OCI-LY7 (cell line): ENCODE results near the gene CDK15. TPM values are rescaled to one million over a fixed set of nuclear protein-coding genes. Genes with fewer than 3 reads are reported as not detected.

ENCODE experiments used
- BruUV-seq: library from RNA; stranded (reverse); fragments of 400-500 nt; replicated peaks from 2 replicates; lab custom pipeline; 2021; lab: Mats Ljungman, UMichigan
- CTCF ChIA-PET: fragments of 300-600 bp; sonication (Branson Sonifier 250); formaldehyde crosslinking; loops from one replicate; lab custom pipeline; 2022; ENCODE audit warnings: antibody characterized with exemption; ENCODE audit not compliant: unreplicated experiment; lab: Charles Lee
- POLR2A ChIA-PET: fragments of 300-600 bp; sonication (Branson Sonifier 250); formaldehyde crosslinking; loops from one replicate; lab custom pipeline; 2022; ENCODE audit warnings: antibody characterized with exemption; lab: Charles Lee
- DNase-seq: peaks from one replicate; pipeline ENCODE4 v3.0.0-alpha.2; 2015; ENCODE audit warnings: low spot score
- H2AFZ ChIP-seq: fragments of 200-600 bp; sonication (generic), shearing (Covaris generic); 2 replicates; pipeline ENCODE4 v1.6.1; 2014; ENCODE audit warnings: mild to moderate bottlenecking, antibody characterized with exemption, low read length, moderate library complexity
- H3K27ac ChIP-seq: fragments of 200-600 bp; sonication (generic); 2 replicates; pipeline ENCODE4 v1.5.1; 2014; ENCODE audit warnings: mixed run types, low read depth, mild to moderate bottlenecking, moderate library complexity, low read length, inconsistent platforms; ENCODE audit not compliant: poor library complexity, severe bottlenecking
- H3K36me3 ChIP-seq: fragments of 200-600 bp; sonication (generic); 2 replicates; pipeline ENCODE4 v1.6.1; 2014; ENCODE audit warnings: mild to moderate bottlenecking, antibody characterized with exemption, low read length, moderate library complexity, mixed read lengths; ENCODE audit not compliant: insufficient read depth
- H3K4me1 ChIP-seq: fragments of 200-600 bp; sonication (generic); 2 replicates; pipeline ENCODE4 v1.5.1; 2014; ENCODE audit warnings: mild to moderate bottlenecking, low read length; ENCODE audit not compliant: insufficient read depth, poor library complexity, severe bottlenecking
- H3K4me2 ChIP-seq: fragments of 200-600 bp; sonication (generic); 2 replicates; pipeline ENCODE4 v1.6.1; 2014; ENCODE audit warnings: mild to moderate bottlenecking, low read length
- H3K4me3 ChIP-seq: fragments of 200-600 bp; sonication (generic); 2 replicates; pipeline ENCODE4 v1.5.1; 2014; ENCODE audit warnings: mild to moderate bottlenecking, low read depth, low read length; ENCODE audit not compliant: poor library complexity, severe bottlenecking
- H3K79me2 ChIP-seq: fragments of 200-600 bp; sonication (generic); 2 replicates; pipeline ENCODE4 v1.6.1; 2016; ENCODE audit warnings: low read depth, mild to moderate bottlenecking, low read length, moderate library complexity, mixed read lengths; ENCODE audit not compliant: insufficient read depth
- H3K9me2 ChIP-seq: fragments of 200-600 bp; sonication (generic); 2 replicates; pipeline ENCODE4 v1.6.1; 2016; ENCODE audit warnings: mild to moderate bottlenecking, low read length, mixed read lengths; ENCODE audit not compliant: insufficient read depth
- H3K9me3 ChIP-seq: fragments of 200-600 bp; sonication (generic); 2 replicates; pipeline ENCODE4 v1.6.1; 2014; ENCODE audit warnings: mild to moderate bottlenecking, mixed run types, low read length, mixed read lengths
- H4K20me1 ChIP-seq: fragments of 200-600 bp; sonication (generic); 2 replicates; pipeline ENCODE4 v1.6.1; 2014; ENCODE audit warnings: mild to moderate bottlenecking, antibody characterized with exemption, low read length, moderate library complexity, mixed read lengths; ENCODE audit not compliant: insufficient read depth
- CTCF ChIP-seq: fragments of 200-600 bp; sonication (generic); conservative IDR thresholded peaks from 2 replicates; pipeline ENCODE4 v1.5.1; 2014; ENCODE audit warnings: mild to moderate bottlenecking, antibody characterized with exemption, low read length, moderate library complexity, mixed read lengths
- EZH2phosphoT487 ChIP-seq: fragments of 200-600 bp; sonication (generic); IDR thresholded peaks from 2 replicates; pipeline ENCODE4 v1.6.1; 2018; ENCODE audit warnings: low read depth, borderline replicate concordance, mild to moderate bottlenecking, mixed run types, antibody characterized with exemption, low read length, moderate library complexity, mixed read lengths
- intact Hi-C: fragments of 100-400 bp; cut with micrococcal nuclease; formaldehyde crosslinking; loops from one replicate; pipeline ENCODE4 v1.10.0; 2022; ENCODE audit not compliant: unreplicated experiment
- total RNA-seq, 2 experiments: library from RNA; depleted of rRNA in 1 of 2; stranded (reverse); fragments of >200 nt in 1 of 2; shearing (Covaris generic) in 1 of 2; gene quantifications; 2 replicates each; pipeline ENCODE4 v1.2.3, GENCODE V29; 2014 to 2022

Gene CDK15
- total RNA-seq, 2 experiments from 2014 or later = not detected

DNA sequence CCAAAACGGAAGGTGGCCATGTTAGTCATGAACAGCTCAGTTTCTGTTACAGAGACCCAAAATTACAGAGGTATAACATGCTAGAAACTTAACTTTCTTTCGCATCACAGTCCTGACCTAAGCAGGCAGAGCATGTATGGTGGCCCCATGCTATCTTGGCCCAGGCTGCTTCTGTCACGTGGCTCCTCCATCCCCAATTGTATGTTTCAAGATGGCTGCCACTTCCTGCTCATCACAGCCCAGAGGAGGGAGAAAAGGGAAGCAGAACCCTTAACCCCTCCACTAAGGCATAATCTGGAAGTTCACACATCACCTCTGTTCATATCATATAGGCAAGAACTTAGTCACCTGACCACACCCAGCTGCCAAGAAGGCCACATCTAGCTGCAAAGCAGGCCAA lies 28.7 kb downstream of the CDK15 start:
- POLR2A ChIA-PET = no interaction called here
- no peaks in the 10 kb centered on the region for H3K36me3 ChIP-seq
- no peak for DNase-seq
- no peaks in the 10 kb centered on the region for H3K4me1 ChIP-seq
- H3K4me3 ChIP-seq = no peak overlapping the region
- intact Hi-C loops = no loop called here
- H3K27ac ChIP-seq = no peak overlapping the region
- no peaks in the 10 kb centered on the region for H3K79me2 ChIP-seq
- BruUV-seq = no TSS peak
- no peak overlapping the region for H3K4me2 ChIP-seq
- TF ChIP-seq EZH2phosphoT487 = no peak
- no peak for TF ChIP-seq CTCF
- no peaks in the 10 kb centered on the region for H3K9me3 ChIP-seq
- no peaks in the 10 kb centered on the region for H4K20me1 ChIP-seq
- CTCF ChIA-PET = no interaction called here
- H3K9me2 ChIP-seq = no peaks in the 10 kb centered on the region
- peak overlapping the region; percentile 29 for H2AFZ ChIP-seq

DNA sequence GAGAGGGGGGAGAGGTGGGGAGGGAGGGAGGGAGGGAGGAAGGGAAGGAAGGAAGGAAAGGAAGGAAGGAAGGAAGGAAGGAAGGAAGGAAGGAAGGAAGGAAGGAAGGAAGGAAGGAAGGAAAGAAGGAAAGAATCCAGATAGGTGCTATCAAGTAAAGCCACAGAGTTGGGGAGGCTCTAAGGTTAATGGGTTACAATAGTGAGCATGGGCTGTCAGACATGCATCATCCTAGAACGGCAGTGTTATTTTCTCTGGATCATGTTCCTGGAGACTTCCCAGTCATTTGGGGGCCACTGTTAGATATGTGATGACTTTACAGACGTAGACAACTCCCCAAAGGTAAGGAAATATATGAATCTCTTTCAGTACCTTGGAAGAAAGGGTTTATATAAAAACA lies 31.1 kb downstream of the CDK15 start:
- Histone ChIP-seq H3K4me1 (no peaks in the 10 kb centered on the region), H3K4me2 (no peak overlapping the region), H3K9me2 (no peaks in the 10 kb centered on the region), H3K9me3 (0 out of 2 replicates have a peak, but pooled peaks cover 6% of the 10 kb centered on the region), H3K79me2 (no peaks in the 10 kb centered on the region), H3K27ac (no peak overlapping the region), H3K4me3 (no peak overlapping the region), H4K20me1 (no peaks in the 10 kb centered on the region), H3K36me3 (no peaks in the 10 kb centered on the region), H2AFZ (no peak overlapping the region)
- no TSS peak for BruUV-seq
- ChIA-PET POLR2A (interaction anchor here (1.3 kb wide), 1 partner anchor 9 kb away, joined by 3 read pairs; no protein-coding TSS in a partner anchor), CTCF (no interaction called here)
- TF ChIP-seq CTCF = no peak
- no peak for TF ChIP-seq EZH2phosphoT487
- intact Hi-C loops = no loop called here
- DNase-seq = no peak

DNA sequence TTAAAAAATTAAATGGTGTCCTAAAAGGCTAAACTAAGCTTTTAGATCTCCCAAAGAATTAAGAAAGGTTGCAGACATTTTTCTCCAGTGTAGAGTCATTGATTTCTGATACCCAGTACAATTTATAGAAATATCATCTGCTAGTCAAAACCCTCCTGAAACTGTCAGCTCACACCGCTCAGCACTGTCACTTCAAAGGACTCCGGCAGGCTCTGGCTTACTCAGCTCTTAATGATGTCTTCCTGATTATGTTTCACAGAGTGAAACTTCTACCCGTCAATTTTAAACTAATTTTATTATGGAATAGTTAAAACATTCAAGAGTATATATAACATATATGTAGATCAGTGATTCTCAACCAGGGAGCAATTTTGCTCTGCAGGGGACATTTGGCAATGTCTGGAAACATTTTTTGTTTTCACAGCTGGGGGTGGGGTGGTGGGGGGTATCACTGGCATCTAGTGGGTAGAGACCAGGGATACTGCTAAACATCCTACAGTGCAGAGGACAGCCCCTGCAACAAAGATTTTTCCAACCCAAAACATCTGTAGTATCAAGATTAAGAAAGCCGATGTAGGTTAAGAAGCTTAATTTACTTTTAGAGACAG lies 31.6 kb downstream of the CDK15 start:
- Histone ChIP-seq H3K4me2 (no peak overlapping the region), H3K4me1 (no peaks in the 10 kb centered on the region), H2AFZ (no peak overlapping the region), H3K9me2 (no peaks in the 10 kb centered on the region), H3K9me3 (0 out of 2 replicates have a peak, but pooled peaks cover 6% of the 10 kb centered on the region), H3K4me3 (no peak overlapping the region), H3K79me2 (no peaks in the 10 kb centered on the region), H4K20me1 (no peaks in the 10 kb centered on the region), H3K27ac (no peak overlapping the region), H3K36me3 (no peaks in the 10 kb centered on the region)
- no TSS peak for BruUV-seq
- intact Hi-C loops = no loop called here
- ChIA-PET CTCF (no interaction called here), POLR2A (interaction anchor here (1.3 kb wide), 1 partner anchor 9 kb away, joined by 3 read pairs; no protein-coding TSS in a partner anchor)
- no peak for TF ChIP-seq CTCF
- no peak for DNase-seq
